HG03565 (cell line): ENCODE results near the gene EPHA4.

ENCODE experiments used
- ATAC-seq: cut with Tn5 transposase; IDR thresholded peaks from one replicate; pipeline ENCODE4 v1.9.1; 2021; ENCODE audit warnings: mild to moderate bottlenecking, moderate library complexity; ENCODE audit not compliant: unreplicated experiment

EPHA4 gene

DNA sequence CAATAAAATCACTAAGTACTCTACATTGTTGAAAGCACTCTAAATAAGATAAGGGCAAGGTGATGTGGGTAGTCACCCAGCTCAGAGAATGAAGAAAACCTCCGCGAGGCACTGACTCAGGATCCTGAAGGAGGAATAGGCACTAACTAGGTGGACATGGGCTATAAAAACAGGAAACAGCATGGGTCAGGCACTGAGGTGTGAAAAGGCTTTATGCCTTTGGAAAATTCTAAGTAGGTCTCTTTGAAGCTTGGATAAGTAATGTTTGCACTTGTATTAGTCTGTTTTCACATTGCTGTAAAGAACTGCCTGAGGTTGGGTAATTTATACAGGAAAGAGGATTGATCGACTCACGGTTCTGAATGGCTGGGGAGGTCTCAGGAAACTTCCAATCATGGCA is 161.6 kb downstream of the EPHA4 start:
- ATAC-seq, result no peak

- no peak for ATAC-seq
These were observed 164.3 kb downstream of the EPHA4 start for GRCh38 chr2:221407765-221408164.

GRCh38 chr2:221405521-221405920 is 166.6 kb downstream of the EPHA4 start:
- no peak for ATAC-seq

DNA sequence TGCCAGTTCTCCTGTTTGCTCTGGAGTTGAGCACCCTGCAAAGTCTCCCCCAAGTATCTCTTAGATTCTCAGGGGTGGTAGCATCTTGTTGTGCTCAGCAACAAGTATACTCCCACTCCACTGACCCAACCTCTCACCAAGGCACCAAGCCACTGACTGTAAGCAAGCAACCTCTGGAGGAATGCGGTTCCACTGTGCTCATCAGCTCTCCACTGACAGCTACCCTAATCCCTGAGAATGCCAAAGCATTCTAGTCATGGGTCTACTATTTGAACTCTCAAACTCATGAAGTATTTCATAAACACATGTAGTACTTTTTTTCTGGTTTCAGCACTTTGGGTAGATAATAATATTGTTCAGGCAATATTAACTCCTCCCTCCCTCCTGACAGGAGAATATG is 170.0 kb downstream of the EPHA4 start:
- no peak for ATAC-seq

- ATAC-seq, result no peak
These were observed 171.7 kb downstream of the EPHA4 start for GRCh38 chr2:221400411-221400810.

- ATAC-seq, result no peak
These were observed 172.9 kb downstream of the EPHA4 start for GRCh38 chr2:221399183-221399582.

- ATAC-seq, result no peak
These were observed 174.9 kb downstream of the EPHA4 start for GRCh38 chr2:221397187-221397586.

DNA sequence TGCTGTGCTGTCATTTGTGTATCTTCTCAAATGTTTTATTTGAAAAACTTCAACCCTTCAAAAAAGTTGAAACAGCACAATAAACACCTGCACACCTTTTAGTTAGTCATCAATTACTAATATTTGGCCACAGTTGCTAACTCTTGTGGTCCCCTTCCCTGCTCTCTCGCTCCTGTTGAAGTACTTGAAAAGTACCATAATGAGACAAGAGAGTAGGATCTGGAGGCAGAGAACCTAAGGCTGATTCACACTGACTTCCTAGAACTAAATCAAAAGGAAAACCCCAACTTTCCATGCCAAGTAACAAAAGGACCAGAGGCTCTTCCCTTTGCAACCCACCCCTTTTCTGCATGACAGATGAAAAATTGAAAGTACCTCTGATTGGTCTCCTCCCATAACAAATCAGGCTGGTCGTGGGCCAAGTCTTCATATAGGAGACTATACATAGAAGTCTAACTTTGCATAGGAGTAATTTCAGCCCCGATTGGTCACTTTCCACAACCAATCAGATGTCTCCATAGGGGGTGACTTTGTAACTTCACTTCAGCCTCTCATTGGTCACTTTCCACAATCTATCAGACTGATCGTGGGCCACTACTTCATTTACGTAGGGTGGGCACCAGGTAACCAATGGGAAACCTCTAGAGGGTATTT is 179.7 kb downstream of the EPHA4 start:
- no peak for ATAC-seq

DNA sequence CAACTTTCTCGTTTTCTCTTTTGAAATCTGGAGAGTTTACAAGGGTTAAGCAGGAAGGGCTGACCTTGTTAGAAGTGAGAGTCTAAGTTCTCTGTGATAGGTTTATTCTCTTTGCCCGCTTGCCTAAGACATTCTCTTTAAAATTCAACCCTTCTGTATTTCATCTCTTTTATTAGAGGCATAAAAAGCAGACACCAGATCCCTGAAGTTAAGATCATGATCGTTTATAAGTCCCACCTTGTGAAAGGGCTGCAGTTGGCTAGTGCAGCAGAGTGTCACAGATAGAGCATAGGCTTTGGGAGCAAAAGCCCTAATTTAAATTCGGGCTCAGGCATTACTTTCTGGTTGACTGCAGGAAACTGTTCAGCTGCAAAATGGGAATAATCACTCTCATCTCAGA is 181.2 kb downstream of the EPHA4 start:
- ATAC-seq, result no peak

- ATAC-seq, result no peak
These were observed 182.2 kb downstream of the EPHA4 start for GRCh38 chr2:221389904-221390303.

DNA sequence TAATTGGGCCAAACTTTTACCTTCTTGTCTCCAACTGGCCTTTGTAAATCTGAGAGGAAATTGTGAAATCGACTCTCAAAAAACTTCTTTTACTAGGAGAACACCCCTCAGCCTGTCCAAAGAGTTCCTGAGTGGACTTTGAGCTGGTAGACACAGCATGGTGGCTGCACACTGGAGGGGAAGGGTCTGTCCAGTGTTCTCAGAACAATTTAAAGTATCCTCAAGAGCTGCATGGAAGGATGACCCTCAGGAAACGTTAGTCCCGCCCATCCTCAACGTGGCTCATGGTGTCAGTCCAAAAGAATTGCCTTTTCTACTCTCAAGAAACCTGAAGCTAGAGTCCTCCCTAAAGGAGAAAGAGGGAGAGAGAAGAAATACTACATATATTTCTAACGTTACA is 182.7 kb downstream of the EPHA4 start:
- ATAC-seq, result no peak

DNA sequence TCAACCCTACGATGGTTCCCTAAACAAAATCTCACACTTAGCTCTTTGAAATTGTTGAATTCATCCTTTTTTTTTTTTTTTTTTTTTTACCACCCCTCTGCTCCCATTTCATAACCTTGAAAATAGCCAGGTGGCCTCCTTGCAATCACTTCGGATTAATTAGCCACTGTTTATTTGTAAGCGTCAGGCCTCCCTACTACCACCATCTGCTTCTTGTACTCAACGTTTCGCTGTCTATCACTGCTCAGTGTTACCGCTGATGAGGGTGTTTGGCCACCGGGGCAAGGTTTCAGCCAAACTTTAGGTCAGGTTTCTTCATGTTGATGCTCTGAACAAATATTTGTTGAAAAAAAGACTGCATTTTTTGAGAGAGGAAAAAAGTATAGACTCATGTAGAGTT is 183.2 kb downstream of the EPHA4 start:
- ATAC-seq, result no peak

GRCh38 chr2:221385716-221386115 is 186.4 kb downstream of the EPHA4 start:
- ATAC-seq, result no peak

DNA sequence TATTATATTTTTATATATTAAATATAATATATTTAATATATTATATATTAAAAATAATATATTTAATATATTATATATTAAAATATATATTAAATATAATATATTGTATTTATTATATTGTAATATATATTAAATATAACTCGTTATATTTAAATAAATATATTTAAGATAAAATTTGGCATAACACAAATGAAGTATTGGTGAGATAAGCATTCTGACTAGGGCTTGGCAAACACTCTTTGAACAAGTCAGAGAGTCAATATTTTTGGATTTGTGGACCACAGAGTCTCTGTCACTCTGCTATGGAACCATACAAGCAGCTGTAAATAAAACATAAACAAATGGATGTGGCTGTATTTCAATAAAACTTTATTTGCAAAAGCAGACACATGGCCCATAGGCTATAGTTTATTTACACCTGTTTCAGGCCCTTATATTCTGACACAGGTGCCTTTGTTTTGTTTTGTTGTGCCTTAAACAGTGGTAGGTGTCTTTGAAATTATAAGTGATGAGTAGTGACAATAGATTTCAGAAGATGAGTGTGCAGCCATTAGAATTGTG is 190.1 kb downstream of the EPHA4 start:
- no peak for ATAC-seq

DNA sequence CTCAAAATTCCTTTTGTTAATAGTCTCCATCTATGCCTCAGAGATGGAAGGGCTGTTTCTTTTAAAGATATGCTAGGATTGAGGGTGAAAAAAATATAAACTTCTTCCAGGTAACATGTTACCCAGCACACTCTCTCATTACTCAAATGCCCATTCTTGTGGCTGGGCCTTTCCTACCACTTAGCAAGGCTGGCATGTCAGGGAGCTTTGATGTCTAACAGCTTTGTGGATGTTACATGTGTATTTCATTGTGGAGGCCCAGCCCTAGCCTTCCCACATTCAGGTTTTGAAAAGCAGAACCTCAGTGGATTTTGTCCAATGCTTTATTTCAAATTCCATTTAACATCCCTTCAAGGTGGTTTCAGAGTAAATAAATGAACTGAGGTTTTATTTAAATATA is 191.4 kb downstream of the EPHA4 start:
- ATAC-seq, result no peak

DNA sequence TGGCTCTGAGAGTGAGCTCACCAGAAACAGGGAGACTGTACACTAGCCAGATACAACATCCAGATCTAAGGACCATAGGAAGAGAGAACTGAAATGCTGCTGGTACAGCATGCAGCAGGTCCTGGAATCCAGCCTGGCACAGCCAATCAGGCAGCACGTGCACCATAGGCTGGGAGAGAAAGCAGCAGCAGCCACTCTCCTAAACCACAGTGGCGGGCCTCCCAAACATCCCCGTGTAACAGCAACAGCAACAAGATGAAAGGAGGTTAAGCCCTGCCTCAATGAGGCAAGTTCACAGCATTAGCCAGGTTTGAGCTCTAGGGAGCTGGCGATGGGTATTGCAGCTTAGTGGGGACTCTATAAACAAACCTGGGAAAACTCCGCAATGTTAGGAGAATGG is 192.0 kb downstream of the EPHA4 start:
- no peak for ATAC-seq

- no peak for ATAC-seq
These were observed 194.5 kb downstream of the EPHA4 start for GRCh38 chr2:221377597-221377996.

GRCh38 chr2:221377066-221377465 is 195.0 kb downstream of the EPHA4 start:
- ATAC-seq, result no peak

GRCh38 chr2:221374234-221374633 is 197.9 kb downstream of the EPHA4 start:
- ATAC-seq, result no peak

GRCh38 chr2:221372907-221373306 is 199.2 kb downstream of the EPHA4 start:
- no peak for ATAC-seq

DNA sequence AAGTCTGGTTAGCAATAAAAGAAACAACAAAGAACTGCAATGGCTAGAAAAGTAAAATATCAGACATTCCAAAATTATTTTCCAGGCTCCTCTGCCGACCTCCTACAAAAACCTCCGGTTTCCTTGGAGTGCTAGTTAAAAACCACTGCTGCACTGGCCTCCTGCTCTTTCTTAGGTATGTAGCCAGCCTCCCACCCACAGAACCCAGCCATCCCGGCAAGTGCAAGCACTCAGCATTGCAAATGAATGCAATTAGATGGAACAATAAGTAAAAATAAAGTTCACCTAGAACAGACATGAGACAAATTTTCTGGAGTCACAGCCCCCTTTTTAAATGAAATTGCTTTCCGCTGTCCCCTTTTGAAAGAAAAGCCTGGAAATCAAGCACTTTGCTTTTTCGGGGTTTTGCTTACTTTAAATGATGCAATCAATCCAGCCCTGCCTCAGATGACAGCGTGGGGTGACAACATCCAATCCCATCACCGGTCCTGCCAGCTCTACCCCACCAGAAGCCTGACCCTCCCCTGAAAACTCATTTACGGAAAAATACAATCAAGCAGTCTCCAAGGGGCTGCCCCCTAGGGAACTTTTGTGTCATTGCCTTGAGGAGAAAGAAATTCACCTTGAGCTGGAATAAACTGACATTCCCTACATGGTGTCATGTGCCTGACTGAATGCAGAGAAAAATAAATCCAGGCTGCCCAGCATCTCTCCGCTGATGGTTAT is 199.8 kb downstream of the EPHA4 start:
- ATAC-seq, result no peak

DNA sequence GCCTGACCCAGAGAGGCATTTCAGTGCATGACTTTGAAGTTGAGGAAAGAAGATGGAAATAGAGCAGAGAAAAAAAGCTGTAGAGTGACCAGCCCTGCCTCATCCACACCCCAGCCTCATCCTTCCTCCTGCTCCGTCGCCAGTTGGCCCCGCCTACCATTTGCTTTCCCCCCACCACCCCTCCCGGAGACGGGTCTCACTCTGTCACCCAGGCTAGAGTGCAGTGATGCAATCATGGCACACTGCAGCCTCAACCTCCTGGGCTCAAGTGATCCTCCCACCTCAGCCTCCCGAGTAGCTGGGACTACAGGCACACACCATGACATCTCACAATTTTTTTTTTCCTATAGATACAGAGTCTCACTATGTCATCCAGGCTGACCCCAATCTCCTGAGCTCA is 200.8 kb downstream of the EPHA4 start:
- no peak for ATAC-seq

GRCh38 chr2:221370857-221371211 is 201.3 kb downstream of the EPHA4 start:
- ATAC-seq, result no peak
